HG02938 (cell line): ENCODE data around the gene GRM1.

Experiments
- ATAC-seq: cut with Tn5 transposase; IDR thresholded peaks from one replicate; pipeline ENCODE4 v1.9.1; 2021; ENCODE audit warnings: mild to moderate bottlenecking, moderate library complexity; ENCODE audit not compliant: unreplicated experiment

The GRM1 gene

DNA sequence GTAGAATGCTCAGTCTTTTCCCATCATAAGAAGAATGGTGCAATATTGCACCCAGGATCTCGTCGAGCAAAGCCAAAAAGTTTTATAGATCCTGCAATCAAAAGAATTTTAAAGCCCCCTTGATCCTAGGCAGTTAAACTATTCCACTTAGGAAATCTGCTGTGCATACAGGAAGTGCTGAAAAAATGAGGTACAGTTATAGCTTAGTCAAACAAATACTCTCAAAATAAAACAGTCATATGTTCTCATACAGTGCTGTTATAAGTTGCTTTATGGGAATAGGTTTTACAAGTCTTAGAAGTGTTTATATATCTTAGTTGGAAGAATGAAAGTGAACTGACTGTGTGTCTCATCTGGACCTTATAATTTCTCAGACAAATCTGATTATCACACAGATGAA, 282.2 kb downstream of the GRM1 start:
- no peak for ATAC-seq

DNA sequence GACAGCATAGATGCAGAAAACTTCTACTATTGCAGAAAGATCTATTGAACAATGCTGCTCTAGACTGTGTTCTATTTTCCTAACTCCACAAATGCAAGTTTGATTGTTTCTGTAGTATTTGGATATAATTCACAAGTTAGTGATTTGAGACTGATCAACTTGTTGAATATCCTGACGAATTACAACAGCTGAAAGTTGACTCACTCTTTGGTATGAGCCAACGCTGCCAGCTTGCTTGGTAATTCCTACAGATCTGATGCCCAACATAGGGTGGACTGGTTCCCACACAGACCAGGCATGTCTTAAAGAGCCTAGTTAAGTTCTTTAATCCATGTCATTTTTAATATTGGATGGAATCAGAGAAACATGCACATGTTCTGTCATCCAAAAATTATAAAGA, 283.7 kb downstream of the GRM1 start:
- ATAC-seq = no peak

DNA sequence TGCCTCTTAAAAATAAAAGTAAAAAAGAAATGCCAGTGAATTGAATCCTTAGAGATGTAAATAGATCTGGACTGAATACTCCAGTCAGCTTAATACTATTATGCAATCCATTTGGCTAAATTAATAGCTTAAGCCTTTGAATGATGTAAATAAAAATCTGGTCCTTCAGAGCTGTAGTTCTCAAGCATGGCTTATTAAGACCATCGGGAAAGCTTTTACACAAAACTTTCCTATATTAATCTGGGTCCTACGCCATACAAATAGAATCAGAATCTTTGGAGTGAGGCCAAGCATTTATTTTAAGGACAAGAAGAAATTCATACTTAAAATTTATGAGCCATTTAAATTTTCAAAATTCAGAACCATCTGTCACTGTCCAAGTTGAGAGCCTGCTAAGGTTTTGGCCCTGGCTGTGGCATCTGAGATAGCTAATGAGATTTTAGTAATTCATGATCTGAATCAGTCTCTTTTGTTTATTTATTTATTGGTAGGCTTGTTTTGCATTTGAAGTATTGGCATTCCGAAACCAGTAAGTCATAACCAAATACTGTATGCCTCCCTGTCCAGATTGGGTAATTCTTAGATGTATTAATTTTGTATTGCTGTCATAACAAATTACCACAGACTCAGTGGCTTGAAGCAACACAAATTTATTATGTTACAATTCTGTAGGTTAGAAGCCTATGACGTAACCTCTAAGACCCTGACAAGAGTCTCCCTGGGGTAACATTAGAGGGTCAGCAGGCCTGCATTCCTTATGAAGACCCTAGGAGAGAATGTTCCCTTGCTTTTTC, 286.7 kb downstream of the GRM1 start:
- ATAC-seq = no peak

DNA sequence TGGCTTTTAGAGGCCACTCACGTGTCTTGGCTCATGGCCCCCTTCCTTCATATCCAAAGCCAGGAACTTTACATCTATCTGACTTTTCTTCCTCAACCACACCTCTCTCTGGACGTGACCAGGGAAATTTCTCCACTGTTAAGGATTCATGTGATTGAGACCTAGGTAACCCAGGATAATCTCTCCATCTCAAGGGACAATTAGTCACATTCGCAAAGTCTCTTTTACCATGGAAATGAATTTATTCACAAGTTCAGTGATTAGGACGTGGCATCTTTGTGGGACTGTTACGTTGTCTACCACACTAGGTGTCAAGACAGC, 287.3 kb downstream of the GRM1 start:
- ATAC-seq = no peak

DNA sequence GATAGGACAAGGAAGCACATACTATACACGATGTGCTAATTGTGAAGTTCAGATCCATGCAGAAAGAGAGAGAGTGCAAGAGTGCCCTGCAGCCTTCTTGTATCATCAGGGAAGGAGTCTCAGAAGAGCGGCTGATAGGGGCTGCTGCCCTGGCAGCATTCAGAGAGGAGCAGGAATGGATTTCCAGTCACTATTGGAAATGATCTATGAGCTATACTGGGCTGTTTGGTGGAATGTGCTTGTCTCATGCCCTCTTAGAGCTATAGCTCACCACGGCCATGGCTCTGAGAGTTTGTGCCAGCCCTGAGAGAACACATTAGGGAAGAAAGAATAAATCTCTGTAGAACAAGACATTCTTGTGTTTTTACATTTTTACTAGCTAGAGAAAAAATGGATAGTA, 302.2 kb downstream of the GRM1 start:
- no peak for ATAC-seq

DNA sequence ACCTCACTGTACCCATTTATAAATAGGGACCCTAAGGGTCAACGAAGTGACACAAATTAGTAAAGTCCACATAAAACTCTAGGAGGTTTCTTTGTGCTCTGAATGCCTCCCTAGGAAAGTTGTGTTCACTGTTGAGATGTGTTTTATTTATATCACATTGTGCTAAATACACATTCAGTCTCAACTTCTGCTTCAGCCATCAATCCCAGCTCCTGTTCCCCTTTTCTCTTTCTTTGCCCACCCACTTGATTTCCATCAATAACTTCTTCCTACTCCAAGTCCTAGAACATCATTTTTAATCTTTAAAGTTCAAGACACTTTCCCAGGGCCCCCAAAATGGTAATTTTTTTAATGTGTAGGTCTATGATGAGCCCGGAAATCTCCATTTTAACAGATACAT, 306.5 kb downstream of the GRM1 start:
- no peak for ATAC-seq

DNA sequence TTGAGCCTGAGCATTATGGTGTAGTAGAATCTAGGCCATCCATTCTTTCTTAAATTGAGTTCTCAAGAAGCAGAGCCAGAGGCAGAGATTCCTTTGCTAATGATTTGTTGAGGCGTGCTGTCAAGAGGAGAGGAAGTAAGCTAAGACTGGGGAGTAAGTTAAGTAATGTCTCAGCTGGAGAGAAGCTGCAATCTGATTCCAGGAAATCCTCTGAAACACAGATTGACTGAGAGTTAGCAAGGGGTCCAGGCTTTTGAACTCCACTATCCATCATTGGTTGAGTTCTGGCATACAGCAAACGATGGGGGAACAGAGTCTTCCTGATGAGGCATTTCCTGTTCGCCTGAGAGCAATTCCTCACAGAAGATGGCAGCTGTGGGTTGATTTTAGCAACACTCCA, 307.3 kb downstream of the GRM1 start:
- no peak for ATAC-seq

DNA sequence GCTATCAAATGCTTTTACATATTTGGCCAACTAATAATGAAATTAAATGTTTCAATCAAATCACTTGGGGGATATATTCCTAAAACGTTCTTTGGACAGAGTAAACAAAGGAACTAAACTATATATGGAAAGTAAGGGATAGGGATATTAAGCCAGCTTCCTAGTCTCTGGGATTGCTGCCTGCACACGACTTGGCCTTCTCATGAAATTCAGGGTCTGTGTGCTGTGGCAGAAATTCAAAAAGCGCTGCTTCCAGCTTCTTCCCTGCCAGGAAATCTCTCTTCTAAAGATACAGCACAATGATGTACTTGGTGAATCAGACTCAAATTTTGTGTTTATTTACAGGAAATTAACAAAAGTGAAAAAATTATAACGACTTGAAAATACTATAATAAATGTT, 308.5 kb downstream of the GRM1 start:
- ATAC-seq = no peak

DNA sequence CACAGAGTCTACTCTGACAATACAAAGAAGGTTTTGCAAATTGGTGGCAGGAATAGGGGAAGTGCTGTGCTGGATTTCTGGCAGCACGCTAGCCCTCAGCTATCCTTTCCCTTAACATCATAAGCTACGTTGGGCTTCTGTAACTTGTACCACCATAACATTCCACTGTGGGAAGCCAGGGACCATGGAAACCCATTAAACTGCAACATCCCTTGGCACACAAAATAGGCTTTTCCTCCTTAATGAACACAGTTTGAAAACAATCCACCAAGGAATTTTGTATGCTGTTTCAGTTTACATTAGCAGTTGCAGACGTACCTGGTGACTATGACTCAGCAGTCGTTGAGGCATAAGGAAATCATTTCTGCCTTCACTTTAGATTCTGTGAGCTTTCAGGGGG, 310.9 kb downstream of the GRM1 start:
- no peak for ATAC-seq

DNA sequence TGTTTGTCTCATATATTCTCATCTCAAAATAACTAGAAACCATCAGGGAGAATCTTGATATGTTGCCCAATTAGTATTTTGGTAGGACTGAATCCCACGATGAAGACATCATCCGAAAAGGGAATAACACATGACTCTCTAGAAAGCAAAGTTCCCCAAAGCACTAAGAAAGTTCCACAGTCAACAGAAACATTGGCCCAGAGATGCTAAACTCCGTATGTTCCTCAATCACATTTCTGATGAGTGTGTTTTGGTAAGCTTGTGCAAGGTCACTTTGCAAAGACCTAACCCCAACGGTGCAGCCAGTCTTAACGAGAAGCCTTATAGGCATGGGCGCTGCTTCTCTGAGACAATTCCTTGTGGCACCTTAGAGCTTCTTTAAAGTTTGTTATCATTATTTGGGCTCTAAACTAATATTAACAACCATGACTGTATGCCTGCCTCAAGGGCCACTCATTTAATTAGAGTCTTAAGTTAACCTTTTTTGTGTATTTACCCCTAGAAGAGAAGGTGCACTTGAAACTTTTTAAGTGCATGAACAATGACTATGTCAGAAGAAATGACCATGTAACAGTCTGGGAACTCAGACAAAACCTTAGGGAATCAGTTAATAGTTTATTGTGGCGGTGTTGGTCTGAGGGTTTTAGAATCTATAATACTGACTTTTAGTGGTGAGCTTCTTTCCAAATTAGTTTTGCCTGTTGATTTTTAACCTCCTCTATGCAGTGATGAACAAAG, 312.8 kb downstream of the GRM1 start:
- ATAC-seq = no peak

DNA sequence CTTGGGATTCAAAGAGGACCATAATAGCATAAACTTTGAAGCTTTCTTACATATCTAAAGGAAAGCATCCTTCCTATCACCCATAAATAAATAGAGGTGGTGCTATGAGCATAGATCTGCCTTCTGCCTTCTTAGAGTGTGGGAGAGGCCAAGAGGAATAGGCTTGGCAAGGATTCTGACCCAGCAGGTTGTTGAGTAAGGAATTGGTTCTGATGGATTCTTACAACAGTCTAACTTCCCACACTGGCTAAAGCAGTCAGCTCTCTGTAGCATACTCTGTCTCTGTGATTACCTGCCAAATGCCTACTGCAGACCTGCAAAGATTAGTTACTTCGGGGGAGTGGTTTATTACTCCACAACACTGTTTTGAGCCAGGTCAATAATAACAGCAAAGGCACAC, 316.7 kb downstream of the GRM1 start:
- ATAC-seq = no peak

DNA sequence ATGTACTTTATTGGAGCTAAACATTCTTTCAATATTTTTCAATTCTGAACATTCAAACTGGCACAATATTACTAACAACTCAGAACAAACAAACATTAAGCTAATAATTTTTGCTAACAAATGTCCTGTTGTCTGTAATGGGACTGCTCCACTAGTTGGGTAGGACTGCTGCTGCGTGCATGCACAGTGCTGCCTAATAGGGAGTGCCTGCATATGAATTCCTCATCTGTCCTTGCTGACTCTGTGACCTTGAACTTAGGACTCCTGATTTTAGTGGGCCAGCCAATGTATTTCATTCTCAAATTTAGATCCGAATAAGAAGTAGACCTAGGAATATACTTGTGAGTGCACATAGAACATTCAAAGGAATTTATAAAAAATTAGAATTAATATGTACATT, 318.2 kb downstream of the GRM1 start:
- no peak for ATAC-seq

DNA sequence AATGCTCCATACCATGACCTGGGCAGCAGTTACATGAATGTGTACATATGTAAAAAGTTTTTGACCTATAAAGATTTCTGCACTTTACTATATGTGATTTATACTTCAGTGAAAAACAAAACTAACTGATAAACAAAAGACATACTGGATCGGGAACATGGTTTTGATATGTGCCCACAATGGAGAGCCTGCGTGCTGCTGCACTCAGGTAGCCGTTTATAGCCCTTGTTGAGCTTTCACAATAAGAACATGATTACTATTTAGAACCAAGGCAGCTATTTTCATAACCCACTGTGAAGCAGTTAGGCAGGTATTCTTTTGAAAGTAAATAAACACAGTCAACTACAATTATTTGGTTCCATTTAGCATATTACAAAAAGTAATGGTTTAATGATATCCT, 318.8 kb downstream of the GRM1 start:
- ATAC-seq = no peak

DNA sequence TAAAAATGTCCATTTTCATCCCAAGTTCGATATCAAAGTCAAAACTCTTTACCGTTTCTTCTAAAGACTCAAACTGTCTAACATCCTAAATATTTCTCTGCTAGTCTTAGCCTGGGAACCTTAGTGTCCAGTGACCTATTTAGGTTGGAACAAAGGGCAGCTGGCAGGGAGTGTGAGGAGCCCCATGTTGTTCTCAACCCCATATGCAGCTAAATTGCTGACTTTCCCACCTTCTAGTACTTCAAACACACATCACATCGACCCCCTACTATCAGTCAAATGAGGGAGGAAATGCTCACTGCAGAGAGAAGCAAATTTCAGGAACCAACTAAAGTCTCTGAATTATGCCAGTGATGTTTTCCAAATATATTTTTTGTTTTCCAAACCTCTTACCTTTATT, 322.2 kb downstream of the GRM1 start:
- ATAC-seq = no peak

DNA sequence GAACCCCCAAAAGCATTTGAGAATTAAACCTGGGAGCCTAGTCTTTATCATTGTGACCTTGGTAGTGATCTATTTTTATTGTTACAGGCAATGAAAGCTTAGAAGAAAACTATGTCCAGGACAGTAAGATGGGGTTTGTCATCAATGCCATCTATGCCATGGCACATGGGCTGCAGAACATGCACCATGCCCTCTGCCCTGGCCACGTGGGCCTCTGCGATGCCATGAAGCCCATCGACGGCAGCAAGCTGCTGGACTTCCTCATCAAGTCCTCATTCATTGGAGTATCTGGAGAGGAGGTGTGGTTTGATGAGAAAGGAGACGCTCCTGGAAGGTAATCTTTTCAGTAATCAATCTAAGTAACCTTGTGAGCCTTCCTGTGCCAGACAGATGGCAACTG, 323.3 kb downstream of the GRM1 start:
- no peak for ATAC-seq

DNA sequence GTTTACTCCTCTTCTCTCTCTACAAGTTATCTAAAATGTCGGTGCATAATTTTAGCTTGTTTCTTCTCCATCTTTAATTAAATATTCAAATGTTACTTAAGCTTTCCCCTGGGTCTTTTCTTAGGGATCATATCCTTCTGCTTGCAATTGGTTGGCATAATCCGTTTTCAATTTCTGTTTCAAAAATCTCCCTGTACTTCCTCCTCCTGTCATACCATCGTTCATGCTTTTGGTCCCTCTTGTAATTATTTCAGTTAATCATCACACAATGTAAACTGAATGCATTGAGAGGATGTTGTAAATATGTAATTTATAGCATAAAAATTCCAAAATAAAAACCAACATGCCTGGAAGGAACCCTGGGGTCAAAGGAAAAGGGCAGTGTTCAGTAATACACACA, 325.6 kb downstream of the GRM1 start:
- no peak for ATAC-seq

DNA sequence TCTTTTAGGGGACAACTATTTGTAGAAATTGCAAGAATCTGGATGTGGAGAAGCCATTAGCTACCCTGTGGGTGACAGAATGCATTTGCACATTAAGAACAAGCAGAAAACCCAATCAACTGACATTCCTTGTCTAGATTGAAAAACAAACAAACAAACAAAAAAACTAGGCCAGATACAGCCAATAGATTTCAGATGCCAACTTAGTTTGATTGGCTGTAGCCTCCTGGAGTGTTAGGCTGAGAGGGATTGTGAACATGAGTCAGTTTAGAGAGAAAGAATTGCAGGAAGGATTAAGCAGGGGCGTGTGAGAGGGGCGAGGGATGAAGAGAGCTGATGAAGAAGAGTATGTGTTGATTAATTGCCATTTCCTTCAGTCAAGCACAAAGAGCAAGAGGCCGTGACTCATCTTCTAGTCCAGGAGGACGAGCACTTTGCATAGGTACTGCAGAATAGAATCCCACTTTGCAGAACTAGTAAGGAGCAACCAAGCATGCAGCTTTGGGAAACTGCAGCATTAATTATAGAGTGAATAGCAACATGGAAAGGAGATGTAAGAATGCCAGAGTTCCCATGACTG, 326.7 kb downstream of the GRM1 start:
- ATAC-seq = no peak

DNA sequence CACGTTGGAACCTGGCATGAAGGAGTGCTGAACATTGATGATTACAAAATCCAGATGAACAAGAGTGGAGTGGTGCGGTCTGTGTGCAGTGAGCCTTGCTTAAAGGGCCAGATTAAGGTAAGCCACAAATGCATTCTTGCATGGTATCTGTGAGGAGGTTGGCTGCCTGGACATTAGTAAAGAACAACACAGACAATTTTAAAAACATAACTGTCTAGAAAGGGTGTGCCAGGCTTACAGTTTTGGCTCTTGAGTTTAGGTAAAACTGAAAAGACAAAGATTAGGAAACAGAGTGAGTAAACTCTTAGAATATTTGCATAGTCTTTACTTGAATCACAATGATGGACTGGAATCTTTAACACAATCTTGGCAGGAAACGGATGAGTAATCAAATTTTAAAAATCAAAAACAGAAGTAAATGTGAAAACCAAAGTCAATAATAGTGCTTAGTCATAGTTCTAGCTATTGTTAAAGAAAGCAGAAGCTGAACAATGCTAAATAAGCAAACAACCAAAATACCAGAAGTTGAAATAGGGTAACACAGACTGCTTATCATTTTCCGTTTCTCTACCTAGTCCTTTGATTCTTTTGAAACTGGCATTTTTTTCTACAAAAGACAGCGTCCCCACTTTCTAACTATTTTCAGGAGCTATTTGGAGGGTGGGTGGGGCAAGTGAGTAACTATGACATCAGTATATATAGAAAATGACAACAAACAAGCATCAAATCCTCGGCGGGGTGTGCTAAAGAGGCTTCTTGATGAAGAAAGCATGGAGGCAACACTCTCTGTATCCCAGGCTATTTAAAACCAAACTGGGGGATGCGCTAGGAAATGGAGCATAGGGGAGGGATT, 328.9 kb downstream of the GRM1 start:
- peak; percentile 50 for ATAC-seq

DNA sequence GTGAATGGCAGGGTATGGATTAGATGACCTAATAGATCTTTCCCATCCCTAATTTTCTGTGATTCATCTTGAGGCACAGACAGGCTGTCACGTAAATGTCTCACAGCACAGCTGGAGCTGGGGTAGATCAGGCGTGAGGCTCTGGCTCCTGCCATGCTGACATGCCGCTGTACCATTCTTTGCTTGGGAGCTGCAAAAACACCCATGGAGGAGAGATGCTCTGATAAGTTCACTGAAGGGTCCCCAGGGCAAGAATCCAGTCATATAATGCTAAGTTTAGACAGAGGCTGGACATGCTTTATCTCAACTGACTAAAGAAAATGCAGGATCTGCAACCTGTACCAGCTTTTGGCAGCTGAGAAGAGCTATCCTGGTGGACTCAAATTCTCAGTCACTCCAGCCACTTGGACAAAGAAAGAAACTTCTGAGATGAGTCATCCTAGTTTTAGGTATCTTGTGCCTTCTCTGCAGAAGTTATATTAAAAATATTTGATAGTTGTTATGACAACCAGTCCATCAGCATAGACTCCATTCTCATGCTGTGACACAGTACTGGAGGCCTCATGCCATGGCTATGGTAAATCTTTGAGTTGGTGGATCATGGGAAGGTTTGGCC, 329.7 kb downstream of the GRM1 start:
- ATAC-seq = no peak

DNA sequence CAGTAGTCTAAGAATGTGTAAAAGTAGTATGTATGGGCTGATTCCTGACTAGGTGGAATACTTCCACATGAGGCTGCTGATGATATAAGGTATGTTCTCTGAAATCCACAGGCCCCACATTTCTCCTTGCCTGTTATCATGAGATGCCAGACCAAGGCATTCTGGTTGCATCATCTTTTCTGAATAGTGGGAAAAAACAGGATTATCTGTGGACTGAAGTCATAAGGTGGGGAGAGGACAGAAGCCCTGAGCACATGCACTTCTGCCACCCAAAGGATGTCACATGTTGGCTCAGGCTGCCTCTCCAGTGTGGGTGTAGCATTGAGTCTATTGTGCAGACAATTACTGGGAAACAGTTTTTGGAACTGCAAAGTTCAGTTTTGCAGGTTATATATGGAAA, 330.3 kb downstream of the GRM1 start:
- no peak for ATAC-seq
